ENCODE data around the gene LUC7L2.
"Not testable (repeated sequence)": the region's sequence is repeated elsewhere in the genome, so short reads cannot be mapped to it uniquely, and the experiment has no call there.

LUC7L2 gene, protein sequence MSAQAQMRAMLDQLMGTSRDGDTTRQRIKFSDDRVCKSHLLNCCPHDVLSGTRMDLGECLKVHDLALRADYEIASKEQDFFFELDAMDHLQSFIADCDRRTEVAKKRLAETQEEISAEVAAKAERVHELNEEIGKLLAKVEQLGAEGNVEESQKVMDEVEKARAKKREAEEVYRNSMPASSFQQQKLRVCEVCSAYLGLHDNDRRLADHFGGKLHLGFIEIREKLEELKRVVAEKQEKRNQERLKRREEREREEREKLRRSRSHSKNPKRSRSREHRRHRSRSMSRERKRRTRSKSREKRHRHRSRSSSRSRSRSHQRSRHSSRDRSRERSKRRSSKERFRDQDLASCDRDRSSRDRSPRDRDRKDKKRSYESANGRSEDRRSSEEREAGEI

DNA sequence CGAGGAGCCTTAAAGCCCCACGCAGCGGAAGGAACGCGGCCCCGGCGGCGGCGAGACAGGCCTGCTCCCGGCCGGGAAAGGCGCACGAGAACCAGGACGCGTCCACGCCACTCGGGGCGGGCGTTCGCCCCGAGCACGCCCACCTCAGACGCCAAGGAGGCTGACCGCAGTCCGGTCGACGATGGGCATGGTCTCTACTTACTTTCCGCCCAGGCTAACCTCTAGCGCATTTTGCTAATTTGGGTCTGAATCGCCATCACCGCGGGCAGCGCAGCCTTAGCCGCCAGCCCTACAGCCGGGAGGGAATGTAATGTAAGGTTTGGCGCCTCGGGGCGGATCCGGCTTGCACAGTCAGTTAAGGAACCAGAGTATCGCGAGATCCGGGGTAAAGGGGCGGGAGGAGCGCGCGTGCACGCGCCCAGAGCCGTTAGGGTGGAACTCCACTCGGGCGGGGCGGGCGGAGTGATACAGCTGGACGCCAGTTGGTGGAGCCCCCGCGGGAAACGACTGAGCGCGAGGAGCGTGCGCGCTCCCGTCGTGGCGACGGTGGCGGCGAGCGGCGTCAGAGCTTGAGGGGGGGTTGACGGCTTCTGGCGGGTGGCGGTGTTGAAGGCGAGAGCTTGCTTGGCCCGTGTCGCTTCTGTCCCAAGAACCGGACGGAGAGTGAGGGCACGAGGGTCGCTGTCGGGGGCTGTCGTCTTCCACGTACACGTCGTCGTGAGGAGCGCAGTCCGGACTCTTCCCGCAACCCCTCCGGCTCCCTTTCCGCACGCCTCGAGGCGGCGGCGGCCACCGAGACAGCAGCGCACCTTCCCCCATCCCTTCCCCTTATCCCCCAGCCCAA, at the start of gene LUC7L2:
Gene LUC7L2 (plus strand): TSS at position 529 of the 844 bp plus-strand sequence. CDS start 368 bp downstream, outside the sequence.
- peak; percentile 94 for DNase-seq (ENCODE audit: low read depth, low spot score)

DNA sequence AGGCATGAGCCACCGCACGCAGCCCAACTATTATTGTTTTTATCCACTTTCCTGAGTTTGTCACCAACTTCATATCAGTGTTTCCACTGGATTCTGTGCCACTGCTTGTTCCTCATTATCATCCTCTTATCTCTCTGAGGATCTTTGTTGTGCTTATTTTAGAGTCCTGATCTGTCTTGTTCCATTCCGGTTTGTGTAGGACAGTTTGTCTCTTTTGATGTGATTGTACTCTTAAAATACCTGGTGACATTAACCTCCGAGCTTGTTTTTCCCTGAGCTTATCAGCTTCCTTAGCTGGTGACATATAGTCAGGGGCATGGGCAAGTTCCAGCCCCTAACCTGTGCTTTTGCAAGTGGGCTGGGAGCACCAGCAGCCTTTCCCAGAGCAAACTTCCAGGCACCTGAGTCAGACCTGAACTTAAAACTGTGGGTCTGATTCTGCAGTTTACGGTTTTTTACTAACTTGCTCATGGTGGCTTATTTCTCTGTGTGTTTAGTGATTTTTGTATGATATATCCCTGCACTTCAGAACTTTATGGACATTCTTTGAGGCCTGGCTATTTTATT, 41.7 kb upstream of the LUC7L2 start:
- DNase-seq (ENCODE audit: low read depth, low spot score), result no peak

DNA sequence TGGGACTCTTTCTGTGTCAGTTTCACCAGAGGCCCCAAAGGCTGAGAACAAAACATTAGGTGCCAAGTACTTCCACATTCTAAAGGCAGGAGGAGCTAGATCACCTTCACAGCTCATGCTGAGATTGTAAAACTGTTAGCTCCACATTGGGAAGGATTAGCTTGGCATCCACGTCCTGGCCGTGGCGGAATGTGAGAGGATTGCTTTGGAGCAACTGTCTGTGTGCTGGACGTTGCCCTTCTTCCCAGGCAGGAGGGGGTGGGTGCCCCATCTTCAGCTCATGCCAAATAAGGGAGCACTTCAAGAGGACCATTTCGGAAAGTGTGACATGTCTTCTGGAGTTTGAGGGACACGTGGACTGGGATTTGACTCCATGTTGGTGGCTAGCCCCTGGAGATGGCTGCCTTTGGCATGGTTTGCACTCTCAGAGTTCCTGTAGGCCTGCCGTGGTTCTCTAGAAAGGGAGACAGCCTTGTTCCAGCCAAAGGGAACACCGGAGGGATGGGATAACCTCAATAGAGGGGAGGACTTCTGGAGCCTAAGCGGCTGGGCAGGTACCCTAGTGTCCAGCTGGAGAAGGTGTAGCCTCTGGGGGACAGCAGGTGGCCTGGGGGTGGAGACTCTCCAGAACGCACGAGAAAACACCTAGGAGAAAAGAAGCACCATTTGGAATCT, 38.5 kb upstream of the LUC7L2 start:
- DNase-seq (ENCODE audit: low read depth, low spot score), result peak; percentile 25

DNA sequence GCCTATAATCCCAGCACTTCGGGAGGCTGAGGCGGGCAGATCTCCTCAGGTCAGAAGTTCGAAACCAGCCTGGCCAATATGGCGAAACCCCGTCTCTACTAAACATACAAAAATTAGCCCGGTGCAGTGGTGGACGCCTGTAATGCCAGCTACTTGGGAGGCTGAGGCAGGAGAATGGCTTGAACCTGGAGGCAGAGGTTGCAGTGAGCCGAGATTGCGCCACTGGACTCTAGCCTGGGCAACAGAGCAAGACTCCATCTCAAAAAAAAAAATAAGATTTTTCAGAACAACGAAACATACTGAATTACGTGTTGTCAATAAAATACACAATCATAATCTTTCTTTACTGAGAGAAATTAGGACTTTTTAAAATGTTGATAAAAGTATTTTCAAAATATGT, 35.0 kb upstream of the LUC7L2 start:
- DNase-seq (ENCODE audit: low read depth, low spot score), result not testable (repeated sequence)

DNA sequence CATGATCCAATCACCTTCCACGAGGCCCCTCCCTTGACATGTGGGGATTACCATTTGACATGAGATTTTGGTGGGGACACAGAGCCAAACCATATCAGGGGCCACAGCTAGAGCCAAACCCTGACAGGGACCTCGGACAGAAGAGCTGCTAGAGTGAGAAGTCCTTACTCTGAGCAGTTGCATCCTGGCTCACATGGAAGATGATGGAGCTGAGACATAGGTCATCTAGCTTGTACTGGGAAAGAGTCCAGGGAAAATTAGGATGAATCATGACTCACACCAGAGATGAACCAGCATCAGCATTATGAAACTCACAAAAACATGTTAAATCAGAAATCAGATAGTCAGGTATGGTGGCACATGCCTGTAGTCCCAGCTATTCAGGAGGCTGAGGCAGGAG, 31.3 kb upstream of the LUC7L2 start:
- DNase-seq (ENCODE audit: low read depth, low spot score), result no peak

DNA sequence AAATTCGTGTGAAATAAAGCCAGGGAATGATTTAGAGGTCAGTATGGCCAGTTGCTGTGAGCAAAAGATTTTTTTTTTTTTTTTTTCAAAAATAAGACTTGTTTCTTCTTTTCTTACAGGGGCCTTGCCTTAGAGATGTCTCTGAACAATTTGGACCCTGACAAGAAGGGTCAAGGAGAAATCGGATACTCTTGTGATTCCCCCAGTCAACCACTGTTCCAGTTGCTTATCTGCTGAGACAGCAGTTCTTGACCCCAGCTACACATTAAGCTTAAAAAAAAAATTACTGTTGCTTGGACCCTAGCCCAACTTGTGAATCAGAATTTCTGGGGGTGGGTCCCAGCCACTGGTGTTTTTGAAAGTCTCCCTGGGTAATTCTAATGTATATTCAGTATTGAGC, 30.6 kb upstream of the LUC7L2 start:
- DNase-seq (ENCODE audit: low read depth, low spot score), result no peak

DNA sequence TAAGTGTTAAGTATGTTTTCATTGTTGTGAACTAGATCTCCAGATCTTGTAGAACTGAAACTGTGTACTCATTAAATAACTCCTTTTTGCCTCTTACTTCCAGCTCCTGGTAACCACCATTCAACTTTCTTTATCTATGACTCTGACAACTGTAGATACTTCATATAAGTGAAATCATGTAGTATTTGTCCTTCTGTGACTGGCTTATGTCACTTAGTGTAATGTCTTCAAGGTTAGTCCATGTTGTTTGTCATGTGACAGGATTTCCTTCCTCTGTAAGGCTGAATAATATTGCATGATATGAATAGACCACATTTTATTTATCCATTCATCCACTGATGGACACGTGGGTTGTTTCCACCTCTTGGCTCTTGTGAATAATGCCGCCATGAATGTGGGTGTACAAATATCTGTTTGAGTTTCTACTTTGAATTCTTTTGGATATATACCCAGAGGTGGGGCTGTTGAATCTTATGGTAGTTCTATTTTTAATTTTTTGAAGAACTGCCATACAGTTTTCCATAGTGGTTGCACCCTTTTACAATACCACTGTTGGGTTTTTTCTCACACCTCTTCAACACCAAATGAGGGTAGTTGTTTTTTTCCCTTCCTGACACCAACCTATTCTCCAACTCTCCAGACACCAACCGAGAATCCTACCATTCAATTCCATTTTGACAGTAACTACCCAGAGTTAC, 29.2 kb upstream of the LUC7L2 start:
- no peak for DNase-seq (ENCODE audit: low read depth, low spot score)

DNA sequence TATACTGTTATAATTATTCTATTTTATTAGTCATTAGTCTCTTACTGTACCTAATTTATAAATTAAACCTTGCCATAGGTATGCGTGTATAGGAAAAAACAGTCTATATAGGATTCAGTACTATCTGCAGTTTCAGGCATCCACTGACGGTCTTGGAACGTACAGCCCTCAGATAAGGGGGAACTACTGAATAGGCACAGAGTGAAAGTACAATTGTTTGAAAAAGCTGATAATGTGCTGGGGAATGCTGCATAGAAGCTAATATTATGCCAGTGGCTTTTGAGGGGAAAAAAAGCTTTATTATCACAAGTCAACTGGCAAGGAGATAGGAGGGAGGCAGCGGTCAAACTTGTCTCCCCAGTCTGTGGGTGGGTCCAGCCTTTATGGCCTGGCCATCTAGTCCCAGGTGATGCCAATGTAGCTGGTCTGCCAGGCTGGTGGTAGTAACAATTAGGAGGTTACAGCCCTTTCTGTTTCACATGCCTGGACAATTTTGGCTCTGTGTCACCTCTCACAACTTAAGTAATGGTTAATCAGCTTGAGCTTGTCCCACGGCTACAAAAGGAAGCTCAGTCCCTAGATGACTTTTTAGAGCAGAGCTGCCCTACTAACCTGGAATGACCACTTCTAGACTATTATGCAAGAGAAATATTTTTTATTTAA, 26.9 kb upstream of the LUC7L2 start:
- DNase-seq (ENCODE audit: low read depth, low spot score), result no peak

DNA sequence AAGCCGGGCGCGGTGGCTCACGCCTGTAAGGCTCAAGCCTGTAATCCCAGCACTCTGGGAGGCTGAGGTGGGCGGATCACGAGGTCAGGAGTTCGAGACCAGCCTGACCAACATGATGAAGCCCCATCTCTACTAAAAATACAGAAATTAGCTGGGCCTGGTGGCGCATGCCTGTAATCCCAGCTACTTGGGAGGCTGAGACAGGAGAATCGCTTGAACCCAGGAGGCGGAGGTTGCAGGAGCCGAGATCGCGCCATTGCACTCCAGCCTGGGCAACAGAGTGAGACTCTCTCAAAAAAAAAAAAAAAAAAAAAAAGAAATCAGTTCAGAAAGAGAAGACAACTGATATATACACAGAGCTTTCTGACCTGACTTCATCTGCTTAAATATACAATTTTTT, 26.3 kb upstream of the LUC7L2 start:
- DNase-seq (ENCODE audit: low read depth, low spot score), result not testable (repeated sequence)

DNA sequence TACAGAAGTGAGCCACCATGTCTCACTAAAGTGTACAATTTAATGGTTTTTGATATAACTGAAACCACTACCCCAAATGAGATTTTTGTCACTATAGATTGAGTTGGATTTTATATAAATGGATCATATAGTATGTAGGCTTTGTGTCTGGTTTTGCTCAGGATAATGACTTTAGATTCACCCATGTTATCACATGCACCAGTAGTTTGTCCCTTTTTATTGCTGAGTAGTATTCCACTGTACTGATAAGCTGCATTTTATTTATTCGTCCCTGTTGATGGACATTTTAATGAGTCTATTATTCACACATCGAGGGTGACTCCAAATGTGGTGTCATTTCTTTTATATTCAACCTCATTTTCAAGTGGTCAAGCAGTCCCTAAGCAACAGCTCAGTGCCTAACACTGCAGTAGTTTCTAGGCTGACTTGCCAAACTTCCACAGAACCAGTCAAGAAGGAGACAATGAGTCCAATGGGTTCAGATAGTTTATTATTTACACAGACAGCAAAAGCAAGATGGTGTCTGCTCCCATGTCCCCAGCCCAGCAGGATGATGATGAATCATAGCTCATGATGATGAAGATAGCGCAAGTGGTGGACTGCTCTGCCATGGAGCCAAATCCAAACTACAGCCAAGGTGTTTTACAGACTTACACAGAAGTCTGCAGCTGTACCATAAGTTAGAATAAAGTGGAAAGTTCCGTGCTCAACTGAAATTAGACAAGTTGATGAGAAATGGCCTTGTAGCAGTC, 25.1 kb upstream of the LUC7L2 start:
- DNase-seq (ENCODE audit: low read depth, low spot score), result no peak

DNA sequence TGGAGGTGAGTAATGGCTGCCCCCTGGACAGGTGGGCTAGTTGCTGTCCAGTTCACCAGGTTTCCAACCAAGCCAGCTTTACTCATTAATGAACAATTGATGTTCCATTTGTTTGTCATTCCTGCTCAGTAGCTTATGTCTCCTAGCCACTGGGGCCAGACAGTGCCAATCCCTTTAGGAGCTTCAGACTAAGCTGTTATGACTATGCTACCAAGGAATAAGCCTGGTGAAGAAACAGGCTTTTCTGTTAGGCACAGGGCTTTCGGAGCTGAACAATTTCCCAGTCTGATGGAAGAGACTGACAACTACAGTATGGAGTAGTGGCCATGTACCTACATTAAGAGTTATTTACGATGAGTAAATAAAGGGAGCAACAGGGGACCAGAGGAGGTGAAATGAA, 20.7 kb upstream of the LUC7L2 start:
- DNase-seq (ENCODE audit: low read depth, low spot score), result no peak

DNA sequence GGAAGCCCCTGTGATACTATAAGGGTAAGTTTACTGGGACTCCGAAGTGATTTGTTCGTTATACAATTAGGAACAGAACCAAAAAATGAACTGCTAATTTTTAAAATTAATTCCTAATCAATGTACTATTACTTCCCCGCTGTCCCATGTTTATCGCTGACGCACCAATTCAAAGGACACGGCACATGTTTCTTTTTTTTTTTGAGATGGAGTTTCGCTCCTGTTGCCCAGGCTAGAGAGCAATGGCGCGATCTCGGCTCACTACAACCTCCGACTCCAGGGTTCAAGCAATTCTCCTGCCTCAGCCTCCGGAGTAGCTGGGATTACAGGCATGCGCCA, 20.0 kb upstream of the LUC7L2 start:
- no peak for DNase-seq (ENCODE audit: low read depth, low spot score)

DNA sequence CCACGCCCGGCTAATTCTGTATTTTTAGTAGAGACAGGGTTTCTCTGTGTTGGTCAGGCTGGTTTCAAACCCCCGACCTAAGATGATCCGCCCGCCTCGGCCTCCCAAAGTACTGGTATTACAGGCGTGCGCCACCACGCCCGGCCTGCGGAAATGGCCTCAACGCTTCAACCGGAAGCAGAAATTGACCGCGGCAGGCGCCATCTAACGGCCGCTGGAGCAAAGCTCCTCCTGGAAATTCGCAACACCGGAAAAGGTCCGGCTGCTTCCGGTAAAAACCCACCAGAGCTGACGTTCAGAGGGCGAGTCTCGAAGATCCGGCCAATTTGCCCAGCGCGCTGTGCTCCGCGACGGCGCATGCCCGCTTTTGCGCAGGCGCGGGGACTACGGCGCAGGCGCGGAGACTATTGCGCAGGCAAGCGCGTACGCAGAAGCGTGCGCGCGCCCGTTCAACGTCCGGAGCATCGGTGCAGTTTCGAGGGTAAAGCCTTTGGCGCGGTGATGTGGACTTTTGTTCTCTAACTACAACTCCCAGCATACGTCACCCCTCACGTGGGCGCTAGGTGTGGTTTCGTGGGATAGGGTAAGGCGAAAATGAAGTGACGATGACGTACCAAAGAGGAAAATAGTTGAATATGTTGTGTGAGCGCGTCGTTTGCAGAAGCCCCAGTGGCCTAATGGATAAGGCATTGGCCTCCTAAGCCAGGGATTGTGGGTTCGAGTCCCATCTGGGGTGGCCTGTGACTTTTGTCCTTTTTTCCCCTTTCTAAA, 19.5 kb upstream of the LUC7L2 start:
- peak; percentile 97 for DNase-seq (ENCODE audit: low read depth, low spot score)

DNA sequence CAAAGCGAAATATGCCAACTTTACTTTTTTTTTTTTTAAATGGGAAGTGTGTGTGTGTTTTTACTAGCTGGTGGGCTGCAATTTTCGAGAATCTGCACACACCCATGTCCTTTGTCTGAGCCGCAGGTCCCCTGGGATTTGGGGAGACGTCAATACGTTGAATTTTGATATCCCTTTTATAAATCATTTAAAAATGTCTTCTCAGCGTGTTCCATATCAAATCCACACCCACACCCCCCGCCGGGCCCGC, 19.0 kb upstream of the LUC7L2 start:
- no peak for DNase-seq (ENCODE audit: low read depth, low spot score)

DNA sequence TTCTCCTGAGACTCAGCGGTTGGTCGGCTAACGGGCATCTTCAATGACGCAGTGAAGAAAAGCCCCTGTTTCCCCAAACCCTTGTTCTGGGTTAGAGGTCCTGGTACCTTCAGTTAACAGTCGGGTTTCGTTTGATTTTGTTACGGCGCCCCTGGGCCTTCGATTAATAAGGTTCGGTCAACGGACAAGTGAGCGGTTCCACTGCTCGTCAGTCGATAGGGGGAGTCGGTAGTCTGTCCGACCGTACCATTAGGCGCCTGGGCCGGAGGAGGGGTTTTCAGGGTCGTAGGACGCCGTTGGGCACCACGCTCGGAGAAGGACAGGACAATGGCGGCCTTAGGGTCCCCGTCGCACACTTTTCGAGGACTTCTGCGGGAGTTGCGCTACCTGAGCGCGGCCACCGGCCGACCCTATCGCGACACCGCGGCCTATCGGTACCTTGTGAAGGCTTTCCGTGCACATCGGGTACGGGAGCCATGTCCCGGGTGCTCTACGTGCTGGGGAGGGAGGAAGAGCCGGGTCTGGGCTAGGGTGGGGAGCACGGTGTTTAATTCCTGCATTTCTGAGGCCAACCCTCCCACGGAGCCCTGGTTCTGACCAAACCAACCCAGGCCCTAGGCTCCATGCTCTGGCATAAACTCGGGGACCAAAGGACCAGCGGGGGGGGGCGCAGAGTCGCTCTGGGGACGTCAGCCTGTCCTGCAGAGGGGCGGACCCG, 18.5 kb upstream of the LUC7L2 start, which contains the start of gene FMC1:
Gene FMC1 (plus strand): TSS at position 280 of the 718 bp plus-strand sequence. CDS start 48 bp downstream, at position 328.
- peak; percentile 76 for DNase-seq (ENCODE audit: low read depth, low spot score)

DNA sequence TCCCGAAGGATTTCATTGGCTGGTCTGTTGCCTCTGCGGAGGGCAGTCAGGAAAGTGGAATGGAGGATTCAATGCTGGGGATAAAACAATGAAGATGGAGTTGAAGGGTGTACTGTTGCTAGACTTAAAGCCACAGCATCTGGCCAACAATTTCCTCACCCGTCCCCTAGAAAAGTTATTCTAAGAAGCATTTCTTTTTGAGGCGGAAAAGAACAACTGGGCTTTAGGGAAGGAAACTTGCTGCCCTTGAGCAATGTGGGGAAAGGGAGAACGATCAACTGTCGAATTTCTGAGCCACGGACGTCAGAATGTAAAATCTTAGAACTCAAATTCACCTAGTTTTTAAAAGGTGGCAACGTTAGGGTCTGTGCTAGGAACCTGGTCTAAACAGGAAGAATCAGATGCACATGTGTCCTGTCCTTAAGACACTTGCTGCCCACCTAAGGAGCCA, 17.9 kb upstream of the LUC7L2 start:
- no peak for DNase-seq (ENCODE audit: low read depth, low spot score)

DNA sequence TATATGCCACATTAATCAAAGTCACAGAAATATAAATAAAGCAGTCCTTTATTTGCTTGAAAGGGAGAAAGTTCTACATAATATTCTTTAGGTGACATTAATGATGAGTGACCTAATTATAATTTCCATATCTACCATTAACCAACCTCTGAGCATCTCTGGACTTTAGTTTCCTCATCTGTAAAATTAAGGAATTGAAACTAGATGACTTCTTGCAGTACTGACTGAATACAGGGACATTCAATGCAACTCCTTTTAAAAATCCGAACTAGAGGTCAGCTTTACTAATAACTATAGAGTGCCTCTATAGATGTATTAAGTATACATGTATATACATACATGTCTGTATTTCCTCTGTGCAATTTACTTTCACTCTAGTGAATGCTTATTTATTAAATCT, 14.7 kb upstream of the LUC7L2 start:
- DNase-seq (ENCODE audit: low read depth, low spot score), result no peak

DNA sequence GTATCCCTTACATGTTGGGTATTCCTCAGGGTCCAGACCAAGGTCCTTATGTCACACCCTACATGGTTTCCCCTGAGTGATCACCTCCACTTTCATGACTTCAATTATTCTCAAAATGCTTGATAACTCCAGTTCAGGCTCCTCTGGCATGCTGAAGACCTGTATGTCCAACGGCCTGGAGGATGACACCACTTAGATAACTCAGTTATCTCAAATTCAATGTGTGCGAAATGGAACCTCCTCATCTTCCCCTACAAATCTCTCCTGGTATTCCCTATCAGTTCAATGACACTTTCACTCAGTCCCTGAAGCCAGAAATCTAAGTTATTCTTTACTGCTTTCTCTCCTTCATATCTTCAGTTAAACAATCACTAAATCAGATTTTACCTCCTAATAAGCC, 8.7 kb upstream of the LUC7L2 start:
- DNase-seq (ENCODE audit: low read depth, low spot score), result no peak

DNA sequence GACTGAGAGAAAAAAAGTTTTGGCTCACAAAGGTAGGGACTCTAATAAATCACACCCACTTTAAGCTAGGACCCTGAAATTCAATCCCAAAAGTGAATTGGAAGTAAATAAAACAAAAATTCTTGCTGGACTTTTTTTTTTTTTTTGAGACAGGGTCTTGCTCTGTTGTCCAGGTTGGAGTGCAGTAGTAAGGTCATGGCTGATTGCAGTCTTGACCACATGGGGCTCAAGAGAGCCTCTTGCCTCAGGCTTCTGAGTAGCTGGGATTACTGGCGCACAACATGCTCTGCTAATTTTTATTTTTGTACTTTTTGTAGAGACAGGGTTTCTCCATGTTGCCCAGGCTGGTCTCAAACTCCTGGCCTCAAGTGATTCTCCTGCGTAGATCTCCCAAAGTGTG, 5.0 kb upstream of the LUC7L2 start:
- DNase-seq (ENCODE audit: low read depth, low spot score), result no peak

All from iPS DF 19.7 (cell line).